Stimulated activated CD8-positive, alpha-beta memory T cell treated with anti-CD3 and anti-CD28 coated beads, Interleukin-12 subunit alpha, Interleukin-12 subunit beta, amount 100 ng/mL, for 4 hours (primary cell): ENCODE results near the gene HESX1.

Experiments
- DNase-seq: peaks from one replicate; pipeline ENCODE4 v3.0.0-alpha.2; 2020; ENCODE audit warnings: low read depth

Gene HESX1

DNA sequence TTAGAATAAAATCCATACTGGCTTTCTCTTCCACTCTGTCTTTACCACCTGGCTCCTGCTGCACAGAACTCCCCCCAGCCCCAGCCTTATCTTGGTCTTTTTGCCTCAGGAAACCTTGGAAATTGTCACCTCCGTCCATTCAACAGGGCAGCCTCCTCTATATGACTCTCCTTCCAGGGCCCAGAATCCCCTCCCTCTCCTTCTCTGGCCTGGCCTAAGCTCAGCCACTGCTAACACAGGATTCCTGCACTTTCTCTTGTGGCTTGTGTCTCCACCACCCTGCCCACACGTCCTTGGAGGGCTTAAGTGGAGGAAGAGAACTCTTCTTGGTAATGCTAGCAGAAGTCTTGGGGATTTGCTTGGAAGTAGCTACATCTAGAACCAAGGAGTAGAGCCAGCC lies 33.1 kb downstream of the HESX1 start:
- DNase-seq = no peak

DNA sequence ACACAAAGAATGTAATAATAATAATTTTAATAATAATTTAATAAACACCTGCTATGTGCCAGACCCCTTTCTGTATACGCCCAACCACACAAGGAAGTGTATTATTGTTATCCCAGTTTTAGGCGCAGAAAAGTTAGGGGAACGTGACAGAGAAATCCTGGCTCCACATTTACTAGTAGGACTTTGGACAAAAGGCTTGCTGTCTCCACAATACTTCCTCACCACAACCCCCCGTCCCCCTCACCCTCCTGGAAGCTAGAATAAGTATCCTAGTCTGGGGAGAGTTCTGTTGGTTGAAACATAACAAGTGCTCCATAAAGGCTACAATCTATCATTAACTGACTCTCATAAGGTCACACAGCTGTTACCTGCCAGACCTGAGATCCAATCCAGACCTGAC lies 34.1 kb downstream of the HESX1 start:
- DNase-seq = no peak

DNA sequence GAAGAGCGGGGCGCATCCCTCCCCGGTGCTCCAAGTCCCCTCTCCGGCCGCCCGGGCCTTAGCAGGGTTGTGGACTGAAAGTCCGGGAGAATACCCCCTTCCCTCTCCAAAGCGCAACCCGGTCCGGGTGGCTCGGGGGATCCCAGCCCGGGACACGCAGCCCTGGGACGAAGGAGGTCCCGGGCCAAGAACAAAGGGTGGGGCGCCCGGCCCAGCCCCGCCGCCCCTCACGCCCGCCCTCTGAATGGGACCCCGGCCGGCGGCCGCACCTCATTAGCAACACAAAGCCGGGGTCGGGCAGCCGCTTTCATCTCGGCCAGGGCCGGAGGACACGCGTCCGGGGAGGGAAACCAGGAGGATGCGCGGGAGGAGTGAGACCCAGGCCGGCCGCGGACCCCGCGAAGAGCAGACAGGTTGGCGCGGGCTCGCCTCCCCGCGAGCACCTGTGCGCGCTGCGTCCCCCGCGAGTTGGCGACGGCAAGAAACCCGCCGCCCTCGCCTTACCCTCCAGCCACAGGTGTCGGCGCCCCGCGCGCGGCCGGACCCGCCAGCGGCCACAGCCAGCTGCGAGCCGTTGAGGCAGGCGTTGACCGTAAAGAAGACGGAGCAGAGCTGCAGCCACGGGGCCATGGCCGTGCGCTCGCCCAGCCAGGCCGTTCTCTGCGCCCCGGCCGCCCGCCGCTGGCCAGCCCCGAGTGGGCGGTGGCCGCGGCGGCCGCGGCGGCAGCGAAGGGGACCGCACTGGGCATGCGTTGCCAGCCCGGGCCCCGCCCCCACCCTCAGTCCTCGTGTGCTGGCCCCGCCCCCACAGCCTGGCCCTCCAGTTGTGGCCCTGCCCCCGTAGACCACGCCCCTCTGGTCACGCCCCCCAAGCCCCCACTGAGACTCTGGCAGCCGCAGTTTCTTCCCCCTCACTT lies 34.9 kb downstream of the HESX1 start, which contains the start of gene IL17RD:
IL17RD (minus strand) TSS at position 697 of the 917 bp plus-strand sequence; CDS start at position 630, 67 bp downstream.
- peak; percentile 25 for DNase-seq

DNA sequence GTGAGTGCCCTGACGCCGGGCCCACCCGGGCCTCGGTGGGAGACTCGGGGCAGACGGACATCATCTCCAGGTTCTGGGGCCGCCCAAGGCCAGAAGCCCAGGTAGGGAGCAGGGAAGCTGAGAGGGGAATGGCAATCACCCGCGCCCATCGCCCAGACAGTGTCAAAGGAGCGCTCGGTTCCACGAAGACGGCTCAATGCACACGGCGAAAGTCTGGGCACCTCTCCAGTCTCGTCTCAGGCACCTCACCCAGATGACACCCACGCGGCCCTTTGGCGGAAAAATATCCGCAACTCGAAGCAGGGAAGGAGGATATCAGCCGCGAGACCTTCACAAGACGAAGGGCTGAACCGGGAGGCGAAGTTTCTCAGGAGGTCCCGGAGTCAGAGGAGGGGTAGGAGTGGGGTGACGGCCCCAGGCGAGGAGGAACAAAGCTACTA lies 35.5 kb downstream of the HESX1 start:
- DNase-seq = no peak

DNA sequence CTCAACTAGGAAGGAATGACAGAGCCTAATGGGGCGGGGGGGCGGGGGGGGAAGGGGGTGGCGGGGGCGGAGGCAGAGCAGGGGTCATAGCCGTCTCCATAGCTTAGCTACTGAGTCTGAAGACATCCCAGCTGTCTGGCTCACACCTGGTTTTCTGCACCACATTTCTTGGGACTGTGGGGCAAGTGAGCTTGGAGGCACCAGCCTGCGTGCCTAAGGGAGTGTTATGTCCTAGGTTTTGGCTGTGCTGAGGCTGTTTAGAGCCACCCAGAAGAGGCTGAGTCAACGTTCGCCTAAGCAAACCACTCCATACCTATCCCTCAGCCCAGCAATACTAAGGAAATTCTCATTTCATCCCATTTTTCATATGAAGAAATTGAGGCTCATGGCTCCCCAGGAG lies 36.0 kb downstream of the HESX1 start:
- DNase-seq = no peak

DNA sequence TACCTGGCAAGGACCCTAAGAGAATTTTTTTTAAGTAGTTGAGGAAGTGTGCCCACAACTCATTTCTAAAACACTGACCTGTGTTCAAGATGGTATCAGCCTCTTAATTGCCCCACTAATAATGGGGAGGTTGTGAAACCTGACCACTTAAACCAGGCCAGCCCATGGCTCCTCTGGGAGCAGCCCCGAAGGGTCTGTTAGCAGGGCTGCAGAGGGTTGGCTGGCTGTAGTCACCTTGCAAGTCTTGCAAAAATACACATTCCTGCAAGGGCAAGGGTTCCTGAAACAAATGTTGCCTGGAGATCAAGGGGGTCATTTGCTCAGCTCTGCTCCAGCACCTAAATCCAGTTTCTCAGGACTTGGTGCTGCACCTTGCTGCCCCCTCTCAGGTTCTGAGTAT lies 37.9 kb downstream of the HESX1 start:
- no peak for DNase-seq

DNA sequence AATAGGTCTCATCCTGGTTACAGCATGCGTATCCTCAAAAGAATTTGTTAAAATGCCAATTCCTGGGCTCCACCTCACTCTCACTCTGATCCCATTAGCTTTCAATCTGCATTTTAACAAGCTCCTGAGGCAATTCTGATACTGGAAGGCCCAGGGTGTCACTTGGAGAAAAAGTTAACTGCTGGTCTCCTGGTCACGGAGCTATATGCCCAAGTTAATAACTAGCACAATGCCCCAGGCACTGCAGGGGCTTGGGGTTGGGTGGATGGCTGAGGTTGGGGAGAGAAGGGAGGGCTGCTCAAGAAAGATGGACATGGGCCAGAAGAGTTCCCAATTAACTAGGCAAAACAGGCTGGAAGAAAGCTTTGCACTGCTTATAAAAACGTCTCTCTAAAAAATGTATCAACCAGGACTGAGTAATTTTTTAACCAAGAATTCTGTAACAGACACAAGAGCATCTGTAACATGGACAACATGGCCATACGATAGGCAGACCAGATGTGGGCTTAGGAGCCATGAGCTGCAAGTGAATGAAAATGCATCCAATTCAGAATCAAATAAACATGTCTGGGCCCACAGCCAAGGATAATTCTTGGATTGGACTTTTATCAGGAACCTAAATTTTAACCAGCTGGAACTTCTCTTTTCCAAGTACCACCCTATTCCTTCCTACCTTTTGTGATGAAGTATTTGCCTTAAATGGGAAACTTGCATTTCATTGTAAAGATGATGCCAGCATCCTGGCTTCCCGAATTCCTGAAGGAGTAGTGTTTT lies 38.8 kb downstream of the HESX1 start:
- DNase-seq = no peak

DNA sequence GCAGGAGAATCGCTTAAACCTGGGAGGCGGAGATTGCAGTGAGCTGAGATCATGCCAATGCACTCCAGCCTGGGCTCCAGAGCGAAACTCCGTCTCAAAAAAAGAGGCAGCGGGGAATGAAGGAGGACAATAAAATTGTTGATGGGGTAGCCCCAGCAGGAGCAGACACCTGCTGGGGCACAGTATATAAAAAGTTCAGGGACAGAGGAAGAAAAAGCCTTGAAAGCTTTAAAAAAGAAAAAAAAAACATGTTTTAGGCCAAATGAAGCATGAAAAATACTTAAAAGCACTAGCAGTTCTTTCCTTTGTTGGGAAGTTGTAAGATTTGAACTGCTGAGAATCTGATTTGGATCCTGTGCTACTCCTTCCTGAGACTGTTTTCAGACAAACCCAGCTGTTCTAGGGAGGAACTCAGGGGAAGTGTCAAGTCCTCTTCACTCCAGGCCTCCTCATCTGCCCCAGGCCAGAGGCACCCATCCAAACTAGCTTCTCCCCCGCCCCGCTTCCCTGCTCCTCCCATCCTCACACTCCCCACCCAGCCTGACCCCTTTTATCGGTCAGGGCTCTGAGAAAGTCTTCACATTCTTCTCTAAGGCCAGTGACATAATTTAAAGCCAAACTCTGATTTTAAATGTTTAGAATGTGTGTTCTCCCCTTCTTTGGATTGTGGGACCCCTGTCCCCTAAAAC lies 39.6 kb downstream of the HESX1 start:
- no peak for DNase-seq

DNA sequence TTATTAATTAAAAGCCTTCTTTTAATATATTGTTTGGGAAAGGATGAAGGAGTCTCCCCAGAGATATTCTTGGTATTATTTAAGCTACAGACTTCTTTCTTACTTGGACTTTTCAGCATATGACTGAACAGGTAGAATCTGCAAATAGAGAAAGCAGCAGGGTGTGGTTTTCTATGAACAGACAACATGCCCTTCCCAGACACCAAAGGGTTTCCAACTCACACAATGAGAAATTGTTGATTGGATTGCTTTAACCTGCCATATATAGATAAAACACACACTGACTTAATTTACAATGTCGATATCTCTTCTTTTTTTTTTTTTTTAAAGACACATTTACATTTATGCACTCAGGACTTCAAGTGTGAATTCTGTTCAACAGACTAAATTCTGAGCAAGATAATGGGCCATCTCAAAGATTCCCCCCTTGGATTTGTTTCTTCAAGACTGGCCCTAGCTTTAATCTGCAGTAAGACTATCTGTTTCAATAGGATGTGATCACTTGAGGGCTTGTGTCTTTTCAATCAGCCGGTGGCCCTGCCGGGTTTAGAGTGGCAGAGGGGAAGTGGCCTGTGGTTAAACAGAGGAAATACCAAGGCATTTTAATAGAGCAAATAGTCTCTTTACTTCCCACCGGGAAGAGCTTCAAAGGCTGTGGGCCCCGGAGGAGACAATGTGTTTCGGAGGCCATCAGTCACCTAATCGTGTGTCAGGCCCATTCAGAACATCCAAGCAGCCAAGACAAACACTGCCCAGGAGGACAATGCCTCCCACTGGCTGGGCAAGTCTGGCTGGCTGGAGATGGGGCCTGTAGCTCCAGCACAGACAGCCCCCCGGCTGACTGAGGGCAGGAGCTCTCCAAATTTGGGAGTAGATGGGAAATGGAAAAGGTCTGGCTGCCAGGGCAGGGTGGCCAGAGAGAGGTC lies 40.7 kb downstream of the HESX1 start:
- DNase-seq = no peak

DNA sequence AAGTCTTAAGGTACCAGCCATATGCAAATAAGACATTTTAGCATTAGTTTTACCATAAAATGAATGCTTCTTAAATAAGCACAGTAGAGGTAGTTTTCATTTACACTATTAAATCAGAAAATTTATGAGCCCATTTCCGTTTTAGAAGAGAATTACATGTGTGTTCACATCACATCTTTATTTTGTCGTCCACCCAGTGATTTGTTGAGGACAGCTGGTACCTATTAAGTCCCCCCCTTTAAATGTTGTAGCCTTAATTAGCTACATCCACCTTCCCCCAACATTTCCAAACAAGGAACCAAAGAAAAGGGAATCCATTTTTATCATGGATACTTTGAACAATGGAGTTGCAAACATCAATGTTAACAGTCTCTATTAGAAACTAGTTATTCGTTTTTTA lies 41.5 kb downstream of the HESX1 start:
- DNase-seq = no peak

DNA sequence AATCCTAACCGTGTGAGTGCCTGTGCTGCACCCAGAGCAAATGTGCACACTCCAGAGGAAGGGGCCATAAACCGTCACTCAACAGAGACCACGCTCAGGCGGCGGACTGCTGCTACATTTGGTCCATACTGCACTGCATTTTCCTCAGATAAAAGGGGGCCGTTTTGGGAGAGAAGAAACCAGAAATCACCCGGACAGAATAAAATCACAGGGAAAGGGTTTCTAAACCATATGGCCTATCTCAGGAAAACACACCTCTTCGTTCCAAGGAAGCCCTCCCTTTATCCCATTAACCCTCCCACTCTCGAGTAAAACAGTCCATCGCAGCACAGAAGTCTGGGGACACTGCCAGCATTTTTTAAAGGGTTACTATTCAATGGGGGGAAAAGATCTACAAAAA lies 42.2 kb downstream of the HESX1 start:
- no peak for DNase-seq

DNA sequence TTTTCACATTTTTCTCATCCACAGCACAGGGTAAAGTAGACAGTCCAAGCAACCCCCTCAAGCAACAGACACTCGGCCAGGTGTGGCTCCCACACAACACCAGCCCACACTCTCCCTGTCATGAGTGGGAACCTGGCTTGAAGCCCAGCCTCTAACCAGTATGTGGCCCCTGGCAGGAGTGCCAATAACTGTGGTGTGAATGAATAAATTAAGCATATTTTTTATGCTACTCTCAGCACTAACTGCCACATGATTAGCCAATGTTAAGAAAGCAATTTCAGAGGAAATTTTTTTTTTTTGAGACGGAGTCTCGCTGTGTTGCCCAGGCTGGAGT lies 44.5 kb downstream of the HESX1 start:
- no peak for DNase-seq

DNA sequence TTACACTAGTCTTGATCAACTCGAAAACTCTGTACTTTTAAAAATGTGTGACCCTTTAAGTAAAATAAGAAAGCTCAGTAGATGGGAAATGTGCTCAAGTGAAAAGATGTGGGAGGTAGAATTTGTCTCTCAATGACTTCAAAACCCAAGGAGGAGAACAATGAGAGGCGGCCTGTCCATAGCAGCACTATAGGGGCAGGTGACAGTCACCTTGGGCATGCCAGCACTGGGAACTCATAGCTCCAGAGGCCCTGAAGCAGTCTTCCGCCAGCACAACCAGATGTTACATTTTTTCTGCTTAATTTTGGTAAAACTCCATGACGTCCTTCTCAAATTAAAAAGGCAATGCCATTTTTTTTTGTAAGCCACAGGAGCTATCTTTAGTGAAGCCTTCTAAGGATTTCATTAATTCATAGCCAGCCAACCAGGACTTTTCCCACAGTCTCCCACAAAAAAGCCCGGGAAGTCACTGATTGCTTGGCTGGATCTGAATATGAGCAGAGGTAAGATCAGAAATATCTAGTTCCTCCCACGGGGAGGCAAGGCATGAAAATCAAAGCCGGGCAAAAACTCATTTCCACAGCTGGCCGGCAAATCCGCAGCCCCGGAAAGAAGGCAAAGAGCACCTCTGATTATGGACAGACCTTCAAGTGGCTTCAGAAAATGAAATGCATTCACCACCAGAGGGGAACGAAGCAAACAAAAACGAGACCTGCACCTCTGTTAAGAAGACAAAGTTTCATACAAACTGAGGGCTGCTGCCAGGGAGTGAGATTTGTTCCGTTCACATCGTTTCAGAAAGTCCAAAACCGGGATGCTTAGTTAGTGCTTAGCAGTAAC lies 45.1 kb downstream of the HESX1 start:
- no peak for DNase-seq

DNA sequence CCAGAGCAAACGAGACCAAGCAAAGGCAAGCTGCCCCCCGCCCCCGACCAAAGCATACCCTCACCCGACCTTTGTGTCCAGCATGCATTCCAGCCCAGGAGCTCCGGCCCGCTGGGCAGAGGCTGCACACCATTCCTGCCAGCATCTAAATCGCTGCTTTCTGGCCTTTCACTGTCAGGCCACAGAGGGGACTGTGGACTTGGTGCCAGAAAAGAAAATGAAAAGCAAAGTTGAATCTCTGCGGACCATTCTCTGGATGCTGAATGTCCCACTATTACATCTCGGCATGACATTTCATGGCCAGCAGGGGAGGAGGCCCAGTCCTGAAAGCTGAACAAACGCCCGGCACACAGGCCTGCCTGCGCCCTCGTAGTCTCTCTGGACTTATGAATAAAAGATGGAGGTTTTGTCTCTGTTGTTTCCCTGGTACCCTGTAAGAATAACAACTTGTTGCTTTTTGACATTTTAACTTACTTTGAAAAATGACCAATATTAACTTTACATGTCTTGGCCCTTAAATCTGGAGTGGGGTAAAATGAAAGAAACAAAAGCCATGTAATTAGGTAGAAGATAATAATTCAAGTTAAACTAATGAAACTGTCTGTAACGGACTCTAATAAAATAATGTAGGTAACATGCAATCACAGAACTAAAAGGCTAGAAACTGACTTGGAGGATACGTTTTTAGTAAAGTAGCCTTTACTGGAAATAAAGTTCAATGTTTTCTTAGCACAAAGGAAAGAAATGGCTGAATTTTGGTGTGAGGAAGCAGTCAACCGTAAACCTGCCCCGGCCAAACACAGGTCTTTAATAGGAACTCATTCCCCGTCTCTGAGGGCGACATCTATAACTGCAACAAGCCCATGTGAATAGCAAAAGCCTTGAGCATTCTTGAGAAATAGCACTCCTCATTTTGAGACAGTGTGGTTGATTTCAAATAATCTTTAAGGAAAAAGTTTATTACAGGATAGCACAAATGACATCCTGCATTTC lies 47.3 kb downstream of the HESX1 start:
- DNase-seq = no peak

DNA sequence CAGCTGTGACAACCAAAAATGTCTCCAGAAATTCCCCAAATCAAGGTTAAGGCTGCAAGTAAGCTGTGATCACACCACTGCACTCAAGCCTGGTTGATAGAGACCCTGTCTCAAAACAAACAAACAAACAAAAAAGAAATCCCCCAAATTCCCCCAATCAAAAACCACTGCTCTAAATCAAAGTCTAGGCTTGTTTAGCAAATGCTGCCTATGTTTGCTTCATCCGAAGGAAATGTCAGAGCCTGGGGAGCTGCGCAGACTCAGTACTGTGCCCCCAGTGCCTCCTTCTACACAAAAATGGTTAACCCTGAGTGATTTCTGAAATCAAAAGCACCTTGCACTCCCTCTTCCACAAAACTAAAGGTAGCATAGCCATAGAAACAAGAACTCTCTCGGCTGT lies 48.0 kb downstream of the HESX1 start:
- no peak for DNase-seq

DNA sequence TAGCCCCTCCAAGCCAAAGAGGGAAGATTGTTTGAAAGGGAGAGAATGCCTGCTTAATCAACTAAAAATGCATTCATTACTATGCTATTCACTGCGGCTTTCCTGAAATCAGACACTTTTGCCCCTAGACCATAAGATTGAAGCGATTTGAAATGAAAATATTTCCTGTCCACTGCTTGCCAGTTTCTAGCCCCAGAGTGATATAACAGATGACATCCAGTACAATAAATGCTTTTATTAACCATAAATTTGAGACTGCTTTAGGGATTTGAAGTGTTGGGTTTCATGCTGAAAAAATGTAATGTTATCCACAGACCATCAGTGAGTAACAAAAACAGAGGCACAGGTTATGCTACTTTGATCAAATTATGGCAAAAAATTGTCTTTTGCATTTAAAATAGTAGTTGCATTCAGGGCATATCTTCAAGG lies 48.7 kb downstream of the HESX1 start:
- no peak for DNase-seq

DNA sequence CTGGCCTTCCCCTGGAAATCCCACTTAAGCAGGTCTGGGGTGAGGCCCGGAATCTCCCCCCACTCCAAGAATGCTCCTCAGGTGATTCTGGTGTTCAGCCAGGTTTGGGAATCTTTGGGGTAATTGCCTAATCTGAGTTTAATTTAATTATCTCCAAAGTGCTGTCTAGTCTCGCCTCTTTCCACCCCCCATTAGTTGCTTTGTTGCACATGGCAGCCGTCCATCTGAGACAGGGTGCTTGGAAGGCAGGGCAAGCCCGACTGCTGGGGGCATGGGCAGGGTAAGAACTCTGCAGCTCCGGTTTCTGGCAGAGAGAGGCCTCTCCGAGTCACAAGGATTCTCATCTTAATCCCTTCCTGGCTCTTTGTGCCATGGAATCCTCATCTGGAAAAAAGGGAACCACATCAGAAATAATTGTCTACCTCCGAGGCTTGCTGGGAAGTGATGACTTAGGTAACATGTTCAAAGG lies 49.6 kb downstream of the HESX1 start:
- DNase-seq = no peak
